Epidermal melanocyte (primary cell): ENCODE data around the gene LMF2.
"Not testable (repeated sequence)": the region's sequence is repeated elsewhere in the genome, so short reads cannot be mapped to it uniquely, and the experiment has no call there.

Experiments
- DNase-seq: peaks from one replicate; pipeline ENCODE4 v3.0.0; 2011; ENCODE audit warnings: low spot score; ENCODE audit not compliant: insufficient read length

Gene LMF2, protein sequence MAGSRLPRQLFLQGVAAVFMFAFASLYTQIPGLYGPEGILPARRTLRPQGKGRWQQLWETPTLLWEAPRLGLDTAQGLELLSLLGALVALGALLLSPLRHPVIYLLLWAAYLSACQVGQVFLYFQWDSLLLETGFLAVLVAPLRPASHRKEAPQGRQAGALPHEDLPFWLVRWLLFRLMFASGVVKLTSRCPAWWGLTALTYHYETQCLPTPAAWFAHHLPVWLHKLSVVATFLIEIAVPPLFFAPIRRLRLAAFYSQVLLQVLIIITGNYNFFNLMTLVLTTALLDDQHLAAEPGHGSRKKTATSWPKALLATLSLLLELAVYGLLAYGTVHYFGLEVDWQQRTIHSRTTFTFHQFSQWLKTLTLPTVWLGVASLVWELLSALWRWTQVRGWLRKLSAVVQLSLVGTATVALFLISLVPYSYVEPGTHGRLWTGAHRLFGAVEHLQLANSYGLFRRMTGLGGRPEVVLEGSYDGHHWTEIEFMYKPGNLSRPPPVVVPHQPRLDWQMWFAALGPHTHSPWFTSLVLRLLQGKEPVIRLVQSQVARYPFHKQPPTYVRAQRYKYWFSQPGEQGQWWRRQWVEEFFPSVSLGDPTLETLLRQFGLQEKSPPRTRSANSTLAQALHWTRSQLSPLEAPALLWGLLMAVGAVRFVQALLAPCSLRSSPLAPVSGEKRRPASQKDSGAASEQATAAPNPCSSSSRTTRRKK

GRCh38 chr22:50507421-50507990 lies at the start of gene LMF2:
TSS of gene LMF2 (minus strand) at chr22:50507702. CDS start at chr22:50507675, 27 bp downstream.
- DNase-seq = peak; percentile 94

DNA sequence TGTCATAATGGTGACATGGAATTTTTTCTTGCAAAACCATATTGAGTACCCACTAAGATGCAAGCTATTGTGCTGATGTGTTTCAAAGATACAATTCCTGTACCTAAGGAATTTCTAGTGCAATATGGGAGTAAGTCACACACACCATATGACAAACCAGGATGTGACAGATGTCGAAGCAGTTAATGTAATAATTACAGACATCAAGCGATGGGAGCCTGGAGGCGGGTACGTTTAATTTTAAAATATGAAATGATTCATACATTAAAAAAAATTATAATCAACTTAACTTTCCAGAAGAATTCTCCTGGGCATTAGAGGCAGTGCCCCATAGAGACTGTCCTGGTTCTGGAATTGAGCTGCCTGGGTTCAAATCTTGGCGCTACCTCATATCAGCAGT lies 49.2 kb upstream of the LMF2 start:
- DNase-seq = no peak

GRCh38 chr22:50553310-50553709 lies 45.8 kb upstream of the LMF2 start:
- DNase-seq = no peak

DNA sequence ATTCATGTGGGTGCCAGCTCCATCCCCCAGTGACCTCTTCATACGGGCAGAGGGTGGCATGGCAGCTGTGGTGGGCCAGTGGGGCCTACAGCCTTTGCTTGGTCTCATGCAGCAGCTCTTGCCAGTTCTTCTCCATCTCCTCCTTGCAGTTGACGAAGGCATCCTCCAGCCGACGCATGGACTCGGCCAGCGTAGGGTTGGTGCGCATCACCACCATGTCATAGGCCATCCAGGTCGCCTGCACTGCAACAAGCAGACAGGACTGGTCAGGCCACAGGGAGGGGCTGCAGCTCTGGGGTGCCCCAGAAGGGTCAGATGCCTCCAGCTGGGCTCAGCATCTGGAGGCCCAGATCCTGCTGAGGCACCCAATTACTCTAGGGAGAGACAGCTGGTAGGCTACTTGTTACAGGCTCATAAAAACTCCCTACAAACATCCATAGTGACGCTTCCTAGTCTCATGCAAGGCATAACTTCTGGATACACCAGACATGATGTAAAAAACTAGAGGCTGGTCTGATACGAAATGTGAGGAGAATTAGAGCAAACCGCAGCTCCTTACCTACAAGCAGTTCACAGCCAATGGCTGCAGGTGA lies 43.8 kb upstream of the LMF2 start:
- DNase-seq = no peak

DNA sequence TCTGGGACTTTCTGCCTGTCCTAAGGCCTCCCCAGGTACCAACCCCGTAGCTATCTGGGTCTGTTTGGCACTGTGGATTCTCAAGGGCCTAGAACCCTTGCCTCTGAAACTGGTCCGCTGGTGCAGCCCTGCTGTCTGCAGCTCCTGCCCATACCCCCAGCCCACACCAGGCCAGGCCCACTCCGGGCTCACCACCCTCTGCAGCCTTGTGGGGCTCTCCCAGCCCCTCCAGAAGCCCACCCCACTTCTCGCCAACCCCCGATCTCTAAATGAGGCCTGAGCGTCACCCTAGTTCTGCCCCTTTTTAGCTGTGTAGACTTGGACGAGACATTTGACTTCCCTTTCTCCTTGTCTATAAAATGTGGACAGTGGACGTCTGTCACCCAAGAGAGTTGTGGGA lies 42.9 kb upstream of the LMF2 start:
- no peak for DNase-seq

GRCh38 chr22:50548921-50549790 lies 41.7 kb upstream of the LMF2 start:
- DNase-seq = no peak

DNA sequence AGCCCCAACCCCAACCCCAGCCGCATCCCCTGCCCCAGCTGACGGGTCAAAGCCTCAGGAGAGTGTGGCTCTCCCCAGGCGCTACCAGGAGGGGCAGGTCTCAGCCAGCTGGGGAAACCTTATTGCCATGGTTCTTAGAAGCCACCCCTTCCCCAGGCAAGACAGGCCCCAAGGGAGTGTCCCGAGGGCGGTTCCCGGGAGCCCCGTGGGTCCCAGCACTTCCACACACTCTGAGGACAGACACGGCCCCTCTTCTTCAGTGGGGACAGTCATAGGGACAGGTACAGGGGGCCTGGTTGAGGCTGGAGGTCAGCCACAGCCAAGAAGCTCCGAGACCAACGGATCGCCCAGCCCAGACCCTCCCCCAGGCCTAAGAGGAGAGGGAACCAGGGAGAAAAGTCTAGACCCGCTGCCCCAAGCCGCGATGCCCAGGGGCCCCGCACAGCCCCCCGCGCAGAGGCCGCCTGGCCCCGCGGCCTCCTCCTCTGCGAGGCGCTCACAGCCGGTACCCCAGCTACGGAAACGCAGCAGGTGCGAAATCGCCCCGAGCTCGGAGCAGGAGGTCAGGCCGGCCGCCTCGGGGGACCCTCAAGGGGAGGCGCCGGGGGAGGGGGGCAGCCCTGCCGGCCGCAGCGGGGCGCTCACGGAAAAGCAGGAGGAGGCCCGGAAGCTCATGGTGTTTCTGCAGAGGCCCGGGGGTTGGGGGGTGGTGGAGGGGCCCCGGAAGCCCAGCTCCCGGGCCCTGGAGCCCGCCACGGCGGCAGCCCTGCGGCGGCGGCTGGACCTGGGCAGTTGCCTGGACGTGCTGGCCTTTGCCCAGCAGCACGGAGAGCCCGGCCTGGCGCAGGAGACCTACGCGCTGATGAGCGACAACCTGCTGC lies 40.8 kb upstream of the LMF2 start:
- DNase-seq = peak; percentile 24

DNA sequence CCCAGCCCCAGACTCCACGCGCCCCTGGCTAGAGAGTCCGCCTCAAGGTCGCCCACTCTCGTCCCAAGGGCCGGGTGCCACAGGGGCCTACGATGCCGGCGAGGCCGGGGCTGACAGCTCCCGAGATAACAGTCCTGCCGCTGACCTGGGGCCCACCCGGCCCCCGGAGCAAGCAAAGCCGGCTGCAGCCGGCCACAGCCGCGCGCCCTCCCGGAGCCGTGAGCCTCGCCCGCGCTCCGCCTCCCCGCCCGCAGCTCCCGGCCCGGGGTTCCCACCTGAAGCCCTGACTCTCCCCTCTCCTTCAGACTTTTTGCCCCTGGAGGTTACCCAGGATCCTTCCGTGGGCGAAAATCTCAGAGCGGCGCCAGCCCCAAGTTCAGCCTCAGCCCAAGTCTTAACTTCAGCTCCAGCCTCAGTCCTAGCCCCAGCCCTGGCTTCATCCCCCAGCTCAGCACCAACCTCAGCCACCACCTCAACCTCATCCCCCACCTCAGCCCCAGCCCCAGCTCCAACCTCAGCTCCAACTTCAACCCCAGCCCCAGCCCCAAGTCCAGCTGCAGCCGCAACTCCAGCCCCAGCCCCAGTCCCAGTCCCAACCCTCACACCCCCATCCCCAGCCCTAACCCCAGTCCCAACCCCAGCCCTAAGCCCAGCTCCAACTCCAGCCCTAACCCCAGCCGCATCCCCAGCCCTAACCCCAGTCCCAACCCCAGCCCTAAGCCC lies 39.9 kb upstream of the LMF2 start:
- DNase-seq = no peak

DNA sequence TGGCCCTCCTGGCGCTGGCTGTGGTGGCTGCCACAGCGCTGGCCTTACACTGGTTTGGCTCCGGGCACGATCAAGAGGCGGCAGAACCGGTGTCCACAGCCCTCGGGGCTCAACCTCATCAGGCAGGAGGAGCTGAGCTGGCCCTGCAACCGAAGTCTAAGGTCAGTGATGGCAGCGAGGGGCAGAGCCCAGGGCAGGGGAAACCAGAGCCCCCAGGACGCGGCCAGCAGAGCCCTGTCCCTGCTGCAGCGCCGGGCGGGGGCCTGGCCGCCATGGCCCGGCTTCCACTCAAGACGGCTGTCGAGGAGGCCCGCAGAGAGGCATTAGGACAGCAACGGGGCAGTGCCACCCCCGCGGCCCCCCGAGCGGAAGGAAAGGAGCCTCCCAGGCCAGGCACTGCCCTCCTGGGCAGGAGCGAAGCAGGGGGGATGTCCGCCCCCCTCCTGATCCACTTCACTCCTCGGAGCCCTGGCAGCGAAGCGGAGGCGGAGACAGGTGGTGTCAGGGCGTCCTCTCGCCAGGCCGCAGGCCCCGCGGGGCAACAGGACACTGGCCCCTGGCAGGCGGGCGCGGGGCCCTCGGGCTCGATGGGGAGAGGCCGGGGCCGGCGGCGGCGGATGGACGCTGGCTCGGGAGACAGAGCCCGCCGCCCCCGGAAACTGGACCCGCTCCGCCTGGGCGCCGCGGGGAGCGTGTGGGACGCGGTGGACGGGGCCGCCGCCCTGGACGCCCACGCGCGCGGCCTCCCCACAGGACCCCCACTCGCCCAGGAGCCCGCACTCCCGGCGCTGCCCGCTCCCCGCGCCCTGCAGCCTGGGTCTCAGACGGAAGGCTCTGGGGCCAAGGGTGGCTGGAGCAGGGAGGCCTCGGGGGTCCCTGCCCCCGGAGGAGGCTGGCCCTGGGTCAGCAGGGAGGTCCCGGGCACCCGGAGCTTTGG lies 39.1 kb upstream of the LMF2 start:
- no peak for DNase-seq

- peak; percentile 18 for DNase-seq
Measured at GRCh38 chr22:50545522-50546325, 38.2 kb upstream of the LMF2 start, which contains the start of gene KLHDC7B. TSS of gene KLHDC7B (plus strand) at chr22:50545899. CDS start at chr22:50546244, 345 bp downstream.

- no peak for DNase-seq
Measured at GRCh38 chr22:50544746-50545253, 37.3 kb upstream of the LMF2 start.

- DNase-seq = peak; percentile 77
Measured at GRCh38 chr22:50544078-50544745, 36.7 kb upstream of the LMF2 start.

DNA sequence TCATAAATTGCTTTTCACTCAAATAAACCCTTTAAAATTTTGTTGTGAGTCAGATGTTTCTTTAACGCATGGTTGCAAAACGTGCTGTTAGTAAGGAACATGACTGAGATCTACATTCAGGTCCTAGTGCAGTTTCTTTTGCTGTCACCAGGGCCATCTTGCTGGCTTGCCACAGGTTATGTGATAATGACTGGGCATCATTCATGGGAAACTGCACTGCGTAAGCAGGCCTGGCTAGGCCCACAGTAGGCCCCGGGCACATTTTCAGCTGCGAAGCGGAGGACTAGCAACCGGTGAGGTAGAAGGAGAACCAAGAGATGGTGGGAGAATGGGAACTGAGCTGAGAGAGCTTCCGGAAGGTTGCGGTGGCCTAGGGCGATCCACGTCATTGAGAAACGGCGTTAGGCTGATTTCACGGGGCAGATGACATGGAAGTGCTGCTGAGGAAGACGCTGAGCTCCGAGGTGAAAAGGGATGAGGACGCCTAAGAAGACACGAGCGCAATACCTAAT lies 35.0 kb upstream of the LMF2 start:
- peak; percentile 44 for DNase-seq

DNA sequence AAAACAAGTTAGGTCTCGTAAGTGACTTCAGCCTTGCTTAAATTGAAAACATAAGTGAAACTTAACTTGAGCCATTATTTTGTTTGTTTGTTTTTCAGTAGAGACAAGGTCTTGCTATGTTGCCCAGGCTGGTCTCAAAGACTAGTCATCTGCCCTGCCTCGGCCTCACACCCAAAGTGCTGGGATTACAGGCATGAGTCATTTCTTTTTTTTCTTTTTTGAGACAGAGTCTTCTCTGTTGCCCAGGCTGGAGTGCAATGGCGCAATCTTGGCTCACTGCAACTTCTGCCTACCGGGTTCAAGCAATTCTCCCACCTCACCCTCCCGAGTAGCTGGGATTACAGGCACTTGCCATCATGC lies 34.1 kb upstream of the LMF2 start:
- DNase-seq = not testable (repeated sequence)

- no peak for DNase-seq
Measured at GRCh38 chr22:50540381-50540780, 32.9 kb upstream of the LMF2 start.

DNA sequence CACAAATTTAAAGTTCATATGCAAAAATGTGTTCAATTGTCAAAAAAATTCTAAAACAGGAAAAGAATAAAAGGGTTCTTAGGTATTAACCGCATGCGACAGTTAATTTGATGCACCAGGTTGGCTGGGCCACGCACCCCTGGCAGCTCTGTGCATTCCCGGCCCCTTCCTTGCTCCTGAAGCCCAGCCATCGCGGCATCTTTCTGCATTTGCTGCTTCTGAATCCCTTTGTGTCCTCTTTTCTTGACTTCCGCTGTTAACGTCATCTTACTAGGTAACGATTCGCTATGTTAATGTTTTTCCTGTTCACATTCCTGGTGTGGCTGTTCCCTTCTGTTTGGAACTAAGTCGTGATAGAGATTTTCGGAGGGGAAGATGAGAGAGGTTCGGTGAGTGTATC lies 30.3 kb upstream of the LMF2 start:
- DNase-seq = no peak
